ENCODE results near the gene ATP6AP2. TPM values are rescaled to one million over a fixed set of nuclear protein-coding genes. Genes with fewer than 3 reads are reported as not detected.

Gene ATP6AP2
- total and polyA plus RNA-seq, 9 of the 15 experiments (the other 6 are each of a cell fraction or from before 2014, with no cell fraction given), result 23.3 to 131 (median 41.9) TPM

DNA sequence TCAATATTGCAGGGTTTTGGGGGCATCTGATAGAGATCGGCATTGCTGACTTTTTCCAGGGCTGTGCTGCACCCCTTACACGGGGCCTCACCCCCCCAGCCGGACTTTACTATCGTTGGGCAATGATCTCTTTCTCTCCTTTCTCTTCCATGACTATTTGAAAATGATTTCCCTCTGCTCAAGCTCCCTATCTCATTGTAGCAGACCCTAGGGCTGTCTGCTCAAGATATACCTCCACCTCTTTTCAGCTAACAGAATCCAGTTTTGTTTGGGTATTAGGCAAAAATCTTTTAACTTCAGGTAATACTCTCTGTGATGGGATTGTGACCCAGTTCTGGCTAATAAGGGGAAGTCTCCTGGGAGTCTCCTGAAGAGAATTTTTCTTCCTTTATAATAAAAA is 43.5 kb upstream of the ATP6AP2 start (continued):
- TF ChIP-seq, protein P1, sequence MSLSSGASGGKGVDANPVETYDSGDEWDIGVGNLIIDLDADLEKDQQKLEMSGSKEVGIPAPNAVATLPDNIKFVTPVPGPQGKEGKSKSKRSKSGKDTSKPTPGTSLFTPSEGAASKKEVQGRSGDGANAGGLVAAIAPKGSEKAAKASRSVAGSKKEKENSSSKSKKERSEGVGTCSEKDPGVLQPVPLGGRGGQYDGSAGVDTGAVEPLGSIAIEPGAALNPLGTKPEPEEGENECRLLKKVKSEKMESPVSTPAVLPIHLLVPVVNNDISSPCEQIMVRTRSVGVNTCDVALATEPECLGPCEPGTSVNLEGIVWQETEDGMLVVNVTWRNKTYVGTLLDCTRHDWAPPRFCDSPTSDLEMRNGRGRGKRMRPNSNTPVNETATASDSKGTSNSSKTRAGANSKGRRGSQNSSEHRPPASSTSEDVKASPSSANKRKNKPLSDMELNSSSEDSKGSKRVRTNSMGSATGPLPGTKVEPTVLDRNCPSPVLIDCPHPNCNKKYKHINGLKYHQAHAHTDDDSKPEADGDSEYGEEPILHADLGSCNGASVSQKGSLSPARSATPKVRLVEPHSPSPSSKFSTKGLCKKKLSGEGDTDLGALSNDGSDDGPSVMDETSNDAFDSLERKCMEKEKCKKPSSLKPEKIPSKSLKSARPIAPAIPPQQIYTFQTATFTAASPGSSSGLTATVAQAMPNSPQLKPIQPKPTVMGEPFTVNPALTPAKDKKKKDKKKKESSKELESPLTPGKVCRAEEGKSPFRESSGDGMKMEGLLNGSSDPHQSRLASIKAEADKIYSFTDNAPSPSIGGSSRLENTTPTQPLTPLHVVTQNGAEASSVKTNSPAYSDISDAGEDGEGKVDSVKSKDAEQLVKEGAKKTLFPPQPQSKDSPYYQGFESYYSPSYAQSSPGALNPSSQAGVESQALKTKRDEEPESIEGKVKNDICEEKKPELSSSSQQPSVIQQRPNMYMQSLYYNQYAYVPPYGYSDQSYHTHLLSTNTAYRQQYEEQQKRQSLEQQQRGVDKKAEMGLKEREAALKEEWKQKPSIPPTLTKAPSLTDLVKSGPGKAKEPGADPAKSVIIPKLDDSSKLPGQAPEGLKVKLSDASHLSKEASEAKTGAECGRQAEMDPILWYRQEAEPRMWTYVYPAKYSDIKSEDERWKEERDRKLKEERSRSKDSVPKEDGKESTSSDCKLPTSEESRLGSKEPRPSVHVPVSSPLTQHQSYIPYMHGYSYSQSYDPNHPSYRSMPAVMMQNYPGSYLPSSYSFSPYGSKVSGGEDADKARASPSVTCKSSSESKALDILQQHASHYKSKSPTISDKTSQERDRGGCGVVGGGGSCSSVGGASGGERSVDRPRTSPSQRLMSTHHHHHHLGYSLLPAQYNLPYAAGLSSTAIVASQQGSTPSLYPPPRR (CRISPR knock-in tag; IDR thresholded peaks at IDR 0.05; ENCODE audit: borderline replicate concordance), result no peak
- TF ChIP-seq NR2F6 (CRISPR knock-in tag; IDR thresholded peaks at IDR 0.05), result no peak
- peak; percentile 57 for TF ChIP-seq MTA2 (IDR thresholded peaks at IDR 0.05; ENCODE audit: low read depth)
- TF ChIP-seq HDGF (IDR thresholded peaks at IDR 0.05), result no peak
- TF ChIP-seq ATF1 (CRISPR knock-in tag; IDR thresholded peaks at IDR 0.05), result no peak
- no peak for TF ChIP-seq ATF1 (tag; IDR thresholded peaks at IDR 0.05)
- TF ChIP-seq KLF6 (CRISPR knock-in tag; IDR thresholded peaks at IDR 0.05; ENCODE audit: borderline replicate concordance), result no peak
- TF ChIP-seq, protein P2, sequence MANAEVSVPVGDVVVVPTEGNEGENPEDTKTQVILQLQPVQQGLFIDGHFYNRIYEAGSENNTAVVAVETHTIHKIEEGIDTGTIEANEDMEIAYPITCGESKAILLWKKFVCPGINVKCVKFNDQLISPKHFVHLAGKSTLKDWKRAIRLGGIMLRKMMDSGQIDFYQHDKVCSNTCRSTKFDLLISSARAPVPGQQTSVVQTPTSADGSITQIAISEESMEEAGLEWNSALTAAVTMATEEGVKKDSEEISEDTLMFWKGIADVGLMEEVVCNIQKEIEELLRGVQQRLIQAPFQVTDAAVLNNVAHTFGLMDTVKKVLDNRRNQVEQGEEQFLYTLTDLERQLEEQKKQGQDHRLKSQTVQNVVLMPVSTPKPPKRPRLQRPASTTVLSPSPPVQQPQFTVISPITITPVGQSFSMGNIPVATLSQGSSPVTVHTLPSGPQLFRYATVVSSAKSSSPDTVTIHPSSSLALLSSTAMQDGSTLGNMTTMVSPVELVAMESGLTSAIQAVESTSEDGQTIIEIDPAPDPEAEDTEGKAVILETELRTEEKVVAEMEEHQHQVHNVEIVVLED (CRISPR knock-in tag; IDR thresholded peaks at IDR 0.05), result no peak
- TF ChIP-seq HNRNPL (IDR thresholded peaks at IDR 0.05; ENCODE audit: low read depth, low read length), result no peak
- no peak for TF ChIP-seq ZFPM2 (CRISPR knock-in tag; IDR thresholded peaks at IDR 0.05)
- 0 out of 2 replicates have a peak, but pooled peaks have one; percentile 17 for TF ChIP-seq SMARCA4 (IDR thresholded peaks at IDR 0.05)
- TF ChIP-seq ZNF75A (CRISPR knock-in tag; IDR thresholded peaks at IDR 0.05), result no peak
- no peak for TF ChIP-seq RBM25 (IDR thresholded peaks at IDR 0.05; ENCODE audit: low read depth, low read length, severe bottlenecking)
- TF ChIP-seq NCOA1 (IDR thresholded peaks at IDR 0.05; ENCODE audit: low read depth), result no peak
- no peak for TF ChIP-seq MAFF (IDR thresholded peaks at IDR 0.05; ENCODE audit: low read length)
